Naive thymus-derived CD8-positive, alpha-beta T cell (primary cell): ENCODE measurements around the gene SLC22A31. TPM values are rescaled to one million over a fixed set of nuclear protein-coding genes. Genes with fewer than 3 reads are reported as not detected.
"Not testable (repeated sequence)": the region's sequence is repeated elsewhere in the genome, so short reads cannot be mapped to it uniquely, and the experiment has no call there.

Source experiments
- ATAC-seq, 2 donors: fragments of 150-1000 bp; cut with Tn5 transposase in 1 of 2; sonication (Bioruptor Pico), chemical (Tn5 transposase) in 1 of 2; 1 replicate in 1 of 2; 2 replicates in 1 of 2; pipeline ENCODE4 v1.10.0; 2021; ENCODE audit warnings: mild to moderate bottlenecking in 2 of 2, moderate library complexity in 2 of 2
- POLR2A ChIA-PET: fragments of 350-600 bp; sonication (Branson Sonifier 250); formaldehyde crosslinking; loops from one replicate; lab custom pipeline; 2021; ENCODE audit warnings: antibody characterized with exemption; lab: Charles Lee
- DNase-seq, 10 donors: peaks; one replicate each; pipeline versions ENCODE4 v3.0.0 to v3.0.0-alpha.2; 2020 to 2022
- H3K27ac Mint-ChIP-seq, 10 donors: one replicate each; pipeline ENCODE4 v1.8.0; 2020 to 2022; ENCODE audit warnings: mild to moderate bottlenecking in 10 of 10, mixed read lengths in 10 of 10, moderate library complexity in 4 of 10, inconsistent platforms in 1 of 10
- H3K27me3 Mint-ChIP-seq, 5 donors: one replicate each; pipeline ENCODE4 v1.8.0; 2021 to 2022; ENCODE audit warnings: mixed read lengths in 5 of 5
- H3K36me3 Mint-ChIP-seq, 3 donors: one replicate each; pipeline ENCODE4 v1.8.0; 2020 to 2022; ENCODE audit warnings: mixed read lengths in 3 of 3, mild to moderate bottlenecking in 2 of 3, inconsistent platforms in 1 of 3
- H3K4me1 Mint-ChIP-seq, 4 donors: one replicate each; pipeline ENCODE4 v1.8.0; 2021 to 2022; ENCODE audit warnings: mixed read lengths in 4 of 4
- H3K4me3 Mint-ChIP-seq, 10 donors: one replicate each; pipeline ENCODE4 v1.8.0; 2020 to 2022; ENCODE audit warnings: mild to moderate bottlenecking in 10 of 10, mixed read lengths in 10 of 10, moderate library complexity in 6 of 10, inconsistent platforms in 1 of 10
- H3K9me3 Mint-ChIP-seq, 9 donors: one replicate each; pipeline ENCODE4 v1.8.0; 2020 to 2022; ENCODE audit warnings: mixed read lengths in 9 of 9, mild to moderate bottlenecking in 3 of 9, inconsistent platforms in 1 of 9, moderate library complexity in 1 of 9
- polyA plus RNA-seq, 3 donors: library from polyadenylated mRNA; unstranded; fragments of 300-500 nt; fragmentation: Illumina TruSeq; gene quantifications; one replicate each; pipeline ENCODE4 v1.2.3, GENCODE V29; 2021
- total RNA-seq, 8 experiments: library from RNA in 2 of 8; stranded (reverse) in 2 of 8; gene quantifications; one replicate each; pipeline ENCODE4 v1.2.3 and lab custom pipeline; 2021 to 2026

The SLC22A31 gene
- total and polyA plus RNA-seq, 5 experiments from 2014 or later: not detected

DNA sequence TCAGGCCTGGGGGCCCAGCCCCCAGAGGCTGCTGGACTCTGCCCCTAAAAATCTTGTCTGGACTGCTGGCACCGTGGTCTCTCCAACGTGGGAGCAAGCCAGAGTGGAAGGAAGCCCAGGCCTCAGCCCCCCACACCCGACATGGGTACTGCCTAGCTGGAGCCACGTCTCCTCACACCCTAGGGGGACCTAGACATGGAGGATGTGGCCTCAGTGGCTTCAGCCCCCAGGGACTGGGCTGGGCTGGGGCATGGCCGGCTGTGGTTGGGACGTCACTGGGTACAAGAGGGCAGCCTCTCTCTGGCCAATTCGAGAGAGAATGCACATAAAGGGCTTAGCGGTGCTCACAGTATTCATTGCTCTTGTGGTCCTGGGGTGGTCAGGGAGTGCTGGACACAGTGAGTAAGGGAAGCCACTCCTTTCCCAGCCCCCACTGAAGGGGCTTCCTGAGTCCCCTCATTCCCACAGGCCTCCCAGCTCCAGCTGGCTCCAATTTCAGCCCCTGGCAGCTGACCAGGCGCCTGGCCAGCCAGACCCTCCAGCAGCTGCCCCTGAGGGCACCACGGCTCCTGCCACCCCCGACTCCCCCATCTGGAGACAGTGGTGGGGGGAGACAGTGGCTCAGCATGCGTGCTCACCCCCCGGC is 27.7 kb downstream of the SLC22A31 start:
- no peaks in the 10 kb centered on the region for H3K36me3 Mint-ChIP-seq
- POLR2A ChIA-PET: interaction anchor here (1.0 kb wide), 1 partner anchor 8 kb away, joined by 3 read pairs; no protein-coding TSS in a partner anchor
- H3K9me3 Mint-ChIP-seq: no peaks in the 10 kb centered on the region
- H3K4me3 Mint-ChIP-seq: peak overlapping the region in 1 of 10 donors; percentile 20
- H3K4me1 Mint-ChIP-seq: peaks cover 6 to 11% (median 9%) of the 10 kb centered on the region in 4 donors
- no peak overlapping the region for H3K27ac Mint-ChIP-seq
- no peaks in the 10 kb centered on the region for H3K27me3 Mint-ChIP-seq
- ATAC-seq (no peak), DNase-seq (no peak)

DNA sequence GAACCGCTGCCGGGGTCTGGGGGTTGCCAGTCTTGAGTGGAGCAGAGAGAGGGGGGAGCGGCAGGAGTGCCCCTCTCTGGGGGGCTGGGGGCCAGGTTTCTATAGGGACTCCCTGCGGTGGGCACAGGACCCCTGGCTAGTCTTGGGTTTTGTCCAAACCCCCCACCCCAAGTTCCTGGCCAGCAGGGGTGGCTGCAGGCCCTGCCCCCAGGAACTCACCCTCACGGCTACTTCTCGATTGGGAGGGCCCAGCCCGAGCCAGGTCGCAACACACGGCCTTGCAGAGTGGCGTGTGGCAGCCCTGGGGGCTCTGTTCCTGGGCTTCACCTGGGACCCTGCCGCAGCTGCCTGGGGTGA is 28.2 kb downstream of the SLC22A31 start:
- no peak for ATAC-seq
- H3K4me3 Mint-ChIP-seq: no peak overlapping the region
- no peaks in the 10 kb centered on the region for H3K27me3 Mint-ChIP-seq
- H3K27ac Mint-ChIP-seq: no peak overlapping the region
- POLR2A ChIA-PET: no interaction called here
- no peaks in the 10 kb centered on the region for H3K36me3 Mint-ChIP-seq
- H3K4me1 Mint-ChIP-seq: peaks cover 6 to 11% (median 9%) of the 10 kb centered on the region in 4 donors
- no peaks in the 10 kb centered on the region for H3K9me3 Mint-ChIP-seq
- no peak for DNase-seq

DNA sequence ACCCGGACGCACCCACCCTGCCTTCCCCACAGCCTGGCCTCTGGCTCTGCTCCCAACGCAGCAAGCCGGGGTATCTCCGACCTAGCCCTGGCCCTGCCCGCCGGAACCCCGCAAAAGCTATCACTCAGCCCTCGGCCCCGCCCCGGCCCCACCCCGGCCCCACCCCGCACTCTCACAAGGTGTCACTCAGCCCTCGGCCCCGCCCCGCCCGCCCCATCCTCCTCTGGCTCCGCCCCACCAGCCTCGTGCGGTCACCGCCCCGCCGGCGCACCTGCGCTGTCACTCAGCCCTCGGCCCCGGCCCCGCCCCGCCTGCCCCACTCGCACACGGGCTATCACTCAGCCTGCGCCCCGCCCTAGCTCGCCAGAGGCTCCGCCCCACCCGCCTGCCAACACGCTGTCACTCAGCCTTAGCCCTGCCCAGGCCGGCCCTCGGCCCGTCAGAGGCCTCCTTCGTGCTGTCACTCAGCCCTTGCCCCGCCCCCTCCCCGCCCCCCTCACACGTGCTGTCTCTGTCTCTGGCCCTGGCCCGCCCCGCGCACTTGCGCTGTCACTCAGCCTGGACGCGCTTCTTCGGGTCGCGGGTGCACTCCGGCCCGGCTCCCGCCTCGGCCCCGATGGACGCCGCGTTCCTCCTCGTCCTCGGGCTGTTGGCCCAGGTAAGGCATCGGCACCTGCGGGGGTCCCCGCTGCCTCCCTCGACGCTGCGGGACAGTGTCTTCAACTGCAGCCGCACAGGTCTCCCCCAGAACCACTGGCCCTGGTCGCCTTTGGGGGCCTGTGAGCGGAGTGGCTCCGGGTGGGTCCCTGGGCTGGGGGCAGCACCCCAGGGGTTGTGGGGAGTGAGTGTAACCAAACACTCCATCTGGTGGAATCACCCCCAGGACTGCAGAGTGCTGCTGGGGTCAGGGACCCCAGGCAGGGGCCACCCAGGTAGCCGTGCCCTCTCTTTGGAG is 28.8 kb downstream of the SLC22A31 start, which contains the start of gene CDH15:
Gene CDH15, plus strand, starts transcription at position 533 of the 955 bp plus-strand sequence. Its CDS starts 84 bp downstream, at position 617.
- ATAC-seq (peak; percentile 92 to 94), DNase-seq (peak; percentile 73 to 98 (median 92))

DNA sequence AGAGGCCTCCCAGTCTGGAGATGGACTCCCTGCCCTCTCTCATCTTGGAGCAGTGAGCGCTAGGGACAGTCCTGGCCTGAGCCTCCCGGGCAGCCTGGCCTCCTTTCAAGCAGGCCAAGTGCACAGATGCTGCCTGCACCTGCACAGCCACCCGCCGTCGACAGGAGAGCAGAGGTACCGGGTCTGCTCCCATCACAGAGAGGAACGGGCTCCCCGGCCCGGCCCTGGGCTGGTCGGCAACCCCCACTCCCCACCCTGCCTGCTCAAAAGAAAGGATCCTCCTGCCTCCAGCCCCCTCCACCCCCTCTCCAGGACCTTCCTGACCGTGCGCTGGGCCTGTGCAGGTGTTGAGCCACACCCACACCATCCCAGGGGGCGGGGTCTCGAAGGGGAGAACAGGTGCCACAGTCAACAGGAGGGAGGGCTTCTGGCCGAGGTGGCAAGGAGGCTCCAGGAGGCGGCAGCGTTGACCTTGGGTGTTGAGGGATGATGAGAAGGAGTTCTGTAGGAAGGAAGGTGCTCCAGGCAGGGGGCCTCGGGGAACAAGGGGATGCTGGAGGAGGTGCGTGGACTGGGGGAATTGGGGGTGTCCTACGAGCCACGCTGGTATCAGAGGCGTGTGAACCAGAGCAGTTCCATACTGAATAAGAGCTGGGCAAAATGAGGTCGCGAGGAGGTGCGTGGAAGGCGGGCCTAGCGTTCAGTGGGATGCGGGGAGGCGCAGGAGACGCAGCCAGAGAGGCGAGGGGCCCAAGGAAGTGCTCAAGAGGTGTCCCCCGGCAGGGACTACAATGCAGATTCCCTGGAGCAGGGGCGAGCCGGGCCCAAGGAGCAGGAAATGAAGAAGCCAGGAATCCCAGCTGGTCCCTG is 29.8 kb downstream of the SLC22A31 start:
- Mint-ChIP-seq H3K4me3 (peak overlapping the region; percentile 57 to 82 (median 72)), H3K36me3 (no peaks in the 10 kb centered on the region), H3K9me3 (no peaks in the 10 kb centered on the region), H3K4me1 (peaks cover 6 to 11% (median 9%) of the 10 kb centered on the region in 4 donors), H3K27ac (peak overlapping the region in 6 of 10 donors; percentile 9 to 75 (median 38)), H3K27me3 (no peaks in the 10 kb centered on the region)
- DNase-seq (no peak), ATAC-seq (peak in 1 of 2 donors; percentile 15)
- POLR2A ChIA-PET: interaction anchor here (0.6 to 1.2 kb wide), 8 partner anchors 11 to 1406 kb away, joined by 3 to 5 read pairs (median 4); partner anchors contain the start of genes ACSF3, GALNS and TRAPPC2L

More for the DNA sequence above, 28.8 kb downstream of the SLC22A31 start, which contains the start of gene CDH15:
- Mint-ChIP-seq H3K9me3 (no peaks in the 10 kb centered on the region), H3K27ac (peak within 1 kb of the TSS in 6 of 10 donors; percentile 9 to 75 (median 38)), H3K27me3 (no peaks in the 10 kb centered on the region), H3K4me1 (peaks cover 6 to 11% (median 9%) of the 10 kb centered on the region in 4 donors), H3K36me3 (no peaks in the 10 kb centered on the region), H3K4me3 (peak within 1 kb of the TSS; percentile 57 to 82 (median 72))
- POLR2A ChIA-PET: interaction anchor here (0.6 to 1.2 kb wide), 7 partner anchors 12 to 1407 kb away, joined by 3 to 5 read pairs (median 4); partner anchors contain the start of genes ACSF3, GALNS and TRAPPC2L

DNA sequence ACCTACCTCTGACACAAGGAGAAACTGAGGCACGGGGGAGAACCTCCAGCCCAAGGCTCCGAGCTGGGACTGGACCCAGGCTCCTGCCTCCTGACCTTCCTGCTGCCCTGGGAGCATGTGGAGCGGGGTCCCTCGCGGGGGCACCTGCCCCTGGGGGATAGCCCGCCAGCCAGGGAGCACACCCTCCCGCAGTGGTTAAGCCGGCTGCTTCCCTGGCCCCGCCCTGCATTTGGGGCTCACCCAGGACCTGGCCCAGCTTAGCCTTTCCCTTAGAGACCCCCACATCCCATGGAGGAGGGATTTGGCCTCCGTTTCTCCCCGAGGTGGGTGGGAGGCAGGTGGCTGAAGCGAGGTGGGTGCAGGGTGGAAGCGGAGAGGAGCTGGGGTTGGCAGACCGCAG is 30.6 kb downstream of the SLC22A31 start:
- Mint-ChIP-seq H3K27ac (no peak overlapping the region), H3K4me3 (no peak overlapping the region), H3K36me3 (no peaks in the 10 kb centered on the region), H3K9me3 (no peaks in the 10 kb centered on the region), H3K4me1 (peaks cover 6 to 10% (median 9%) of the 10 kb centered on the region in 4 donors), H3K27me3 (no peaks in the 10 kb centered on the region)
- POLR2A ChIA-PET: interaction anchor here (0.7 kb wide), 1 partner anchor 13 kb away, joined by 3 read pairs; no protein-coding TSS in a partner anchor
- DNase-seq (no peak), ATAC-seq (no peak)

DNA sequence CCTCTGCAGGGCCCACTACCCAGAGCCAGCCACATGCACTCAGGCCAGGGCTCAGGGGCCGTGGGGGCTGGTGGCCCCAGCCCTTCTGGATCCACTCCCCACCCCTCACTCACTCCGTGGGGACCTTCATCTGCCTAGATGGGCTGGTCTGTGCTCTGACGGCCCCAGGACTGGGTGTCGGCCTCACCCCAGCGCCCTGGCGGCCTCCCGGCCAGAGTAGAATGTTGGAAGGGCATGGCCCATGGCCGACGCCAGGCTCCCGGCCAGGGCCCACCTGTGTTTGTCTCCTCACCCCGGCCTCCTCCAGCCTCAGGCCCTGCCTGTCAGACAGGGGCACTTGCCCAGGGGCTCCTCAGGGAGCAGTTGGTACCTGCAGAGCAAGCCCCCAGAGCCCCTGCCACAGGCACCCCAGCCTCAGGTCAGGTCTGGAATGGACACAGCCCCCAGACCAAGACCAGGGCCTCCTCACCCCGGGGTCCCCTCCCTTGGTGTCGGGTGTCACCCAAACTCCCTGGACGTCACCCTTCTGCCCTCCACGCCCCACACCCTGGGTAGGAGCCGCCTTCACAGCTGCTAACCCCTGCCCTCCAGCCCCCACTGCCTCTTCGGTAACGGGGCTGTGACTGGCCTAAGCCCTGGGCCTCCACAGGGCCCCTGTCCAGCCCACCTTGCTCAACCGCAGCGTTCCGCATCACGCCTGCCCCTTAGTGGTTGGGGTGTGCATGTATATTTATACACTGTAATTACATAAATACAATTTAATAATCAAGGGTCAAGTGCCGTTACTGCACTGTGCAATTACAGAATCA is 31.8 kb downstream of the SLC22A31 start:
- ATAC-seq (no peak), DNase-seq (no peak)
- no peak overlapping the region for H3K4me3 Mint-ChIP-seq
- H3K9me3 Mint-ChIP-seq: no peaks in the 10 kb centered on the region
- no peaks in the 10 kb centered on the region for H3K27me3 Mint-ChIP-seq
- POLR2A ChIA-PET: interaction anchor here (1.7 kb wide), 1 partner anchor 315 kb away, joined by 3 read pairs; no protein-coding TSS in a partner anchor
- H3K4me1 Mint-ChIP-seq: peaks cover 6 to 10% (median 9%) of the 10 kb centered on the region in 4 donors
- peak overlapping the region in 1 of 10 donors; percentile 67 for H3K27ac Mint-ChIP-seq
- no peaks in the 10 kb centered on the region for H3K36me3 Mint-ChIP-seq

DNA sequence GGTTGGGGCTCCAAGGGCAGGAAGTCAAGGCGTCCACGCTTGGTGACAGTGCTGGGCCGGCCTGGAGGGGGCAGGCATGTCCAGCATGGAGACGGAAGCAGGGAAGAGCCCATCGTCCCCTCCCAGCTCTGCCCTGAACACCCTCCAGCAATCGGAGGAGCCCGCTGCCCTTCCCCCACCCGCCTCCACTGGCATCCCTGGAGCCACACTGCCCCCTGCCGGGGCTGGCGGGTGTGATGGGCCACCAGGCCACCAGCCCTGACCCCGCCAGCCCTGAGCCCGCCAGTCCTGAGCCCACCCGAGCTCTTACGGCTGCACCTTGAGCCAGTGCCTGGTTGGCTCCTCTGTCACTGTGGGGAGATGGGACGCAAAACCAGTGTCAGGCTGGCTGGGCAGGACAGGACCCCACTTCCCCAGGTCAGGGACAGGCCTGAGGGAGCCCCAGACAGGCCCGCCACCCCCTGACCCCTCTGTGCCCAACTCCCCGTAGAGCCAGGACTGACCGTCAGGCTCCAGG is 32.9 kb downstream of the SLC22A31 start:
- POLR2A ChIA-PET: interaction anchor here (1.1 to 1.7 kb wide), 4 partner anchors 11 to 430 kb away, joined by 3 to 5 read pairs (median 4); no protein-coding TSS in a partner anchor
- DNase-seq (peak; percentile 65 to 92 (median 84)), ATAC-seq (peak; percentile 26)
- Mint-ChIP-seq H3K4me1 (peaks cover 5 to 10% (median 9%) of the 10 kb centered on the region in 4 donors), H3K36me3 (no peaks in the 10 kb centered on the region), H3K4me3 (no peak overlapping the region), H3K27me3 (no peaks in the 10 kb centered on the region), H3K9me3 (no peaks in the 10 kb centered on the region), H3K27ac (peak overlapping the region in 1 of 10 donors; percentile 49)

DNA sequence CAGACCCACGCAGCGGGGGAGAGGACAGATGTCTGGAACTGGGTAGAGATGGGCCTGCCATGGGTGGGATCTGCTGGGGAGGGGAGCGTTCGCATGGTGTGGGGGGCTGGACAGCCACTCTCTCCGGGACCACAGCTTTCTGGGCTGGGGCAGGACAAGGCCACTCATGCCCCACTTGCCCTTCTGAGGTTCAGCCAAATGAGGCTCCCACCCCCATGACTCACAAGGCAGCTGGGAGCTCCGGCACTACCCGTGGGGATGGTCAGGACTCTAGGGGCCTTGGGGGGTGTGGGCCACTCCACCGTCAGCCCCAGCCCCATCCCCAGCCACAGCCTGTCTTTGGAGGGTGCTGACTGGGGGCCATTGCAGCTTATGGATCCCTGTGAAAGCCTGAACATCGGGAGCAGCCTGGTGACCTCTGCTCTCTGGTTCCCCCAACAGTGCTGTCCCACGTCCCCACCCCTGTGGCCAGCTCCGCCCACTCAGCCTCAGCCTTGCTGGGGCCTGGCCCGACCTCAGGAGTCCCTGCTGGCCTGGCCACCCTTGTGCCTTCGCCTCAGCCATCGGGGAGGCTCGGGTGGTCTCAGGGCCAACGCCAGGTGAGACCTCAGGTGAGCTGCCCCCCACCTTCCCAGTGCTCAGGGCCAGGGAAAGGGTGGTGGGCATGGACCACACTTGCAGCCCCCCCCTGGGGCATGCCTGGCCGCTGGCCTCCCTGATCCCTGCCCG is 33.5 kb downstream of the SLC22A31 start:
- ATAC-seq (no peak), DNase-seq (no peak)
- no peaks in the 10 kb centered on the region for H3K27me3 Mint-ChIP-seq
- H3K9me3 Mint-ChIP-seq: no peaks in the 10 kb centered on the region
- POLR2A ChIA-PET: interaction anchor here (1.1 to 1.7 kb wide), 4 partner anchors 11 to 429 kb away, joined by 3 to 5 read pairs (median 4); no protein-coding TSS in a partner anchor
- peak overlapping the region in 1 of 10 donors; percentile 49 for H3K27ac Mint-ChIP-seq
- peaks cover 8 to 10% (median 9%) of the 10 kb centered on the region in 4 donors for H3K4me1 Mint-ChIP-seq
- no peak overlapping the region for H3K4me3 Mint-ChIP-seq
- H3K36me3 Mint-ChIP-seq: no peaks in the 10 kb centered on the region

DNA sequence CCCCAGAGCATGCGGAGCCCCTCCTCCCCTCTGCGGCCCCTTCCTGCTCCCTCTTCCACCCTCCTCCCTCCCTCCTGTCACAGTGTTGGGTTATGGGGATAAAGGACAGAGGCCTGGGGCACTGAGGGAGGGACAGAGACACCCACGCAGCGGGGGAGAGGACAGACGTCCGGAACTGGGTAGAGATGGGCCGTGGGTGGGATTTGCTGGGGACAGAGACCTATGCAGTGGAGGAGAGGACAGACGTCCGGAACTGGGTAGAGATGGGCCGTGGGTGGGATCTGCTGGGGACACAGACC is 34.7 kb downstream of the SLC22A31 start:
- not testable (repeated sequence) for ATAC-seq, H3K4me3 Mint-ChIP-seq, H3K27me3 Mint-ChIP-seq, DNase-seq, H3K36me3 Mint-ChIP-seq, H3K4me1 Mint-ChIP-seq, H3K9me3 Mint-ChIP-seq
- peak overlapping the region in 1 of 10 donors; percentile 59 for H3K27ac Mint-ChIP-seq
- POLR2A ChIA-PET: interaction anchor here (1.0 kb wide), 1 partner anchor 11 kb away, joined by 3 read pairs; no protein-coding TSS in a partner anchor

DNA sequence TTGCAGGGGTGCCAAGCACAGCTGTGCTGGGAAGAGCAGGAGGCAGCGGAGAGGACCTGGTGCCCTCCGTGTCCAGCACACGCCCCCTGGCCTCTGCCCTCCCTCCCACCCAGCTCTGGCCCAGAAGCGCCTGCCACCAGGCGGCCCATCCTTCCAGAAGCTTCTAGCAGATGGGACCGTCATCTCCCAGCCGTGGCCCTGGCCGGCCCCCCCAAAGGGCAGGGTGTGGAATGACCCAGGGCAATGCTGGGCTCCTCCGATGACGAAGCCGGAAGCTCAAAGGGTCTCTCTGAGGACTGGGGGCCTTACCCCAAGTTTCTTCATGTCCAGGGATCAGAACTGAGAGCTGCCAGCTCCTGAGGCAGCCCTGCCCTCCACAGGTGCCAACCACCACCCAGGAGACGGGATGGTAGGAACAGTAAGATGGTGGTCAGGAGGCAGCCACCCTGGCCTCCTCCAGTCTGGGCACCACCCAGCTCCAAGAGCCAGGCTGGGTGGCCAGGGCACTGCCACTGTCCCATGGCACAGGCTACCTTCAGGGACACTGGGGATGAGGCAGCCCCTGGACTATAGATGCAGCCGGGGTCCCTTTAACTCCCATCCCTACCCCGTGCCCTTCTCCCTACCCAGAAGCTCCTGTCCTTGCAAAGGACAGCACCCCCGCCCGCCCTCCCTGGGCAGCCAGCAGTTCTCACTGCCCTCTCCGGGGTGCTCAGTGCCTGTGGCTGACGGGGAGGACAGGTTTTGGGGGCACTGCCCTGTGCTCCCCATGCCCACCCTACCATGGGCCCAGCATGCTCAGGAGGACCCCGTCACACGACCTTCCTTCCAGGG is 35.3 kb downstream of the SLC22A31 start:
- H3K9me3 Mint-ChIP-seq: no peaks in the 10 kb centered on the region
- H3K4me1 Mint-ChIP-seq: peaks cover 0 to 5% (median 2%) of the 10 kb centered on the region in 4 donors
- H3K4me3 Mint-ChIP-seq: no peak overlapping the region
- H3K36me3 Mint-ChIP-seq: no peaks in the 10 kb centered on the region
- DNase-seq: no peak
- H3K27ac Mint-ChIP-seq: no peak overlapping the region
- H3K27me3 Mint-ChIP-seq: no peaks in the 10 kb centered on the region
- POLR2A ChIA-PET: interaction anchor here (1.0 kb wide), 2 partner anchors 8 to 12 kb away, joined by 3 read pairs; no protein-coding TSS in a partner anchor
- no peak for ATAC-seq
